GM23248 (cell line): ENCODE data around the gene RPA1. TPM values are rescaled to one million over a fixed set of nuclear protein-coding genes. Genes with fewer than 3 reads are reported as not detected.
"Not testable (repeated sequence)": the region's sequence is repeated elsewhere in the genome, so short reads cannot be mapped to it uniquely, and the experiment has no call there.

ENCODE experiments used
- DNase-seq: peaks from one replicate; pipeline ENCODE4 v3.0.0-alpha.2; 2015
- H2AFZ ChIP-seq: fragments of 200-600 bp; sonication (generic); 2 replicates; pipeline ENCODE4 v1.6.1; 2016; ENCODE audit warnings: antibody characterized with exemption
- H3F3A ChIP-seq: fragments of 200-600 bp; sonication (generic); 2 replicates; pipeline ENCODE4 v1.6.1; 2016; ENCODE audit warnings: mild to moderate bottlenecking, antibody characterized with exemption, mixed run types; ENCODE audit not compliant: insufficient read depth
- H3K27ac ChIP-seq: fragments of 200-600 bp; sonication (generic); 2 replicates; pipeline ENCODE4 v1.5.1; 2016; ENCODE audit warnings: mild to moderate bottlenecking
- H3K27me3 ChIP-seq: fragments of 200-600 bp; sonication (generic); replicated peaks from 2 replicates; pipeline ENCODE4 v1.6.1; 2016; ENCODE audit warnings: mild to moderate bottlenecking; ENCODE audit not compliant: insufficient read depth
- H3K36me3 ChIP-seq: fragments of 200-600 bp; sonication (generic); 2 replicates; pipeline ENCODE4 v1.6.1; 2016; ENCODE audit warnings: low read depth, mild to moderate bottlenecking
- H3K4me1 ChIP-seq: fragments of 200-600 bp; sonication (generic); 2 replicates; pipeline ENCODE4 v1.6.1; 2016; ENCODE audit warnings: mild to moderate bottlenecking; ENCODE audit not compliant: insufficient read depth
- H3K4me2 ChIP-seq: fragments of 200-600 bp; sonication (generic); one replicate; pipeline ENCODE4 v1.6.1; 2016; ENCODE audit warnings: mild to moderate bottlenecking; ENCODE audit not compliant: unreplicated experiment
- H3K4me3 ChIP-seq: fragments of 200-600 bp; sonication (generic); 2 replicates; pipeline ENCODE4 v1.5.1; 2016; ENCODE audit warnings: mild to moderate bottlenecking
- H3K79me2 ChIP-seq: fragments of 200-600 bp; sonication (generic); 2 replicates; pipeline ENCODE4 v1.6.1; 2016; ENCODE audit warnings: mild to moderate bottlenecking; ENCODE audit not compliant: insufficient read depth
- H3K9ac ChIP-seq: fragments of 200-600 bp; sonication (generic); 2 replicates; pipeline ENCODE4 v1.6.1; 2016; ENCODE audit warnings: mild to moderate bottlenecking
- H3K9me2 ChIP-seq: fragments of 200-600 bp; sonication (generic); 2 replicates; pipeline ENCODE4 v1.6.1; 2016; ENCODE audit warnings: mixed run types, mild to moderate bottlenecking, moderate library complexity; ENCODE audit not compliant: insufficient read depth
- H3K9me3 ChIP-seq: fragments of 200-600 bp; sonication (generic); one replicate; pipeline ENCODE4 v1.6.1; 2017; ENCODE audit warnings: low read depth
- H4K20me1 ChIP-seq: fragments of 200-600 bp; sonication (generic); 2 replicates; pipeline ENCODE4 v1.6.0; 2016; ENCODE audit not compliant: insufficient read depth
- EZH2 ChIP-seq: fragments of 200-600 bp; sonication (generic); IDR thresholded peaks from 2 replicates; pipeline ENCODE4 v1.6.1; 2018; ENCODE audit warnings: antibody characterized with exemption, mild to moderate bottlenecking; ENCODE audit not compliant: insufficient read depth, poor library complexity, severe bottlenecking
- EZH2phosphoT487 ChIP-seq: fragments of 200-600 bp; sonication (generic); IDR thresholded peaks from 2 replicates; pipeline ENCODE4 v1.6.1; 2018; ENCODE audit warnings: antibody characterized with exemption, moderate library complexity, mild to moderate bottlenecking, low read depth; ENCODE audit not compliant: insufficient read depth
- WGBS, 2 experiments: methylation state at CpG; one replicate each; pipeline ENCODE4 v1.1.6; 2015 to 2017; ENCODE audit warnings: low lambda C conversion rate in 2 of 2, low coverage in 1 of 2; ENCODE audit errors: missing lambda C conversion rate in 2 of 2; 5-methylcytosine and 5-hydroxymethylcytosine counted together
- in situ Hi-C: fragments of 300-500 bp; cut with MboI; formaldehyde crosslinking; loops from 2 replicates; pipeline ENCODE4 v1.15.0; 2020
- polyA plus RNA-seq: library from polyadenylated mRNA; unstranded; fragments of >200 nt; fragmentation: Nextera tagmentation; extraction: Ambion mirVana; gene quantifications from 2 replicates; pipeline ENCODE4 v1.2.1, GENCODE V29; 2016
- total RNA-seq: library from RNA; depleted of rRNA; stranded (reverse); fragments of >200 nt; shearing (Covaris generic); gene quantifications from 2 replicates; pipeline ENCODE4 v1.2.3, GENCODE V29; 2014

The RPA1 gene
- total and polyA plus RNA-seq, 2 experiments from 2014 or later, result 16.4 to 37.1 TPM

- no peaks in the 10 kb centered on the region for H3K4me1 ChIP-seq
- H3K79me2 ChIP-seq, result no peaks in the 10 kb centered on the region
- TF ChIP-seq EZH2 (no peak), EZH2phosphoT487 (no peak)
- no peaks in the 10 kb centered on the region for H3F3A ChIP-seq
- H3K9me3 ChIP-seq, result no peaks in the 10 kb centered on the region
- peaks cover 40% of the 10 kb centered on the region for H3K36me3 ChIP-seq
- H3K27me3 ChIP-seq, result no peaks in the 10 kb centered on the region
- H3K4me3 ChIP-seq, result no peak overlapping the region
- in situ Hi-C loops, result no loop called here
- no peak overlapping the region for H3K4me2 ChIP-seq
- no peaks in the 10 kb centered on the region for H3K9me2 ChIP-seq
- H3K27ac ChIP-seq, result no peak overlapping the region
- H4K20me1 ChIP-seq, result no peaks in the 10 kb centered on the region
- no peak overlapping the region for H3K9ac ChIP-seq
- 91 to 97% methylated on average over 7 of the region's 7 CpGs for WGBS, 2 experiments
- no peak for DNase-seq
- H2AFZ ChIP-seq, result no peak overlapping the region
Observed at GRCh38 chr17:1894753-1895339, 65.0 kb downstream of the RPA1 start.

- H3K79me2 ChIP-seq, H3K9me2 ChIP-seq, H3K9me3 ChIP-seq, DNase-seq, H2AFZ ChIP-seq, H3K27ac ChIP-seq, H3K9ac ChIP-seq, H3K4me1 ChIP-seq, H3K4me2 ChIP-seq, H3K27me3 ChIP-seq, H4K20me1 ChIP-seq, H3F3A ChIP-seq, H3K4me3 ChIP-seq, in situ Hi-C loops: not testable (repeated sequence)
- peaks cover 40% of the 10 kb centered on the region for H3K36me3 ChIP-seq
- WGBS, 2 experiments, result 91 to 92% methylated on average over 11 of the region's 11 CpGs
Observed at GRCh38 chr17:1895479-1895878, 65.7 kb downstream of the RPA1 start.

GRCh38 chr17:1896243-1897104 lies 66.7 kb downstream of the RPA1 start:
- no peaks in the 10 kb centered on the region for H3K27me3 ChIP-seq
- WGBS, 2 experiments, result 91 to 92% methylated on average over 25 of the region's 25 CpGs
- H3K9ac ChIP-seq, result no peak overlapping the region
- no peaks in the 10 kb centered on the region for H3F3A ChIP-seq
- H3K36me3 ChIP-seq, result peaks cover 40% of the 10 kb centered on the region
- H3K4me3 ChIP-seq, result no peak overlapping the region
- H4K20me1 ChIP-seq, result no peaks in the 10 kb centered on the region
- no peak overlapping the region for H3K27ac ChIP-seq
- no peaks in the 10 kb centered on the region for H3K9me2 ChIP-seq
- in situ Hi-C loops, result no loop called here
- H3K4me1 ChIP-seq, result no peaks in the 10 kb centered on the region
- no peak for TF ChIP-seq EZH2phosphoT487
- no peak for TF ChIP-seq EZH2
- H2AFZ ChIP-seq, result no peak overlapping the region
- H3K4me2 ChIP-seq, result no peak overlapping the region
- no peaks in the 10 kb centered on the region for H3K79me2 ChIP-seq
- DNase-seq, result no peak
- H3K9me3 ChIP-seq, result no peaks in the 10 kb centered on the region

- no peak for DNase-seq
- Histone ChIP-seq H3K4me1 (no peaks in the 10 kb centered on the region), H3F3A (no peaks in the 10 kb centered on the region), H3K4me2 (no peak overlapping the region), H3K27ac (no peak overlapping the region), H3K36me3 (peaks cover 40% of the 10 kb centered on the region), H3K9ac (no peak overlapping the region), H4K20me1 (no peaks in the 10 kb centered on the region), H3K4me3 (no peak overlapping the region), H3K79me2 (no peaks in the 10 kb centered on the region), H3K9me3 (no peaks in the 10 kb centered on the region), H3K9me2 (no peaks in the 10 kb centered on the region), H2AFZ (no peak overlapping the region), H3K27me3 (no peaks in the 10 kb centered on the region)
- in situ Hi-C loops, result no loop called here
- WGBS, 2 experiments, result 86% methylated on average over 17 to 18 of the region's 18 CpGs
- TF ChIP-seq EZH2, result no peak
- no peak for TF ChIP-seq EZH2phosphoT487
Observed at GRCh38 chr17:1897105-1897656, 67.4 kb downstream of the RPA1 start.
